Neural progenitor cell (in vitro differentiated cells): ENCODE results near the gene ZBTB20.

Experiments
- EZH2 ChIP-seq: fragments of 200-600 bp; sonication (generic); IDR thresholded peaks from 2 replicates; pipeline ENCODE4 v1.6.1; 2017; ENCODE audit warnings: antibody characterized with exemption, mild to moderate bottlenecking, moderate library complexity
- EZH2phosphoT487 ChIP-seq: fragments of 200-600 bp; sonication (generic); IDR thresholded peaks from 2 replicates; pipeline ENCODE4 v1.6.1; 2017; ENCODE audit warnings: antibody characterized with exemption
- TF ChIP-seq, protein P1 (sequence below): fragments of 200-600 bp; sonication (generic); IDR thresholded peaks from 2 replicates; pipeline ENCODE4 v1.5.1; 2017; ENCODE audit warnings: antibody characterized with exemption, mild to moderate bottlenecking

- TF ChIP-seq EZH2: no peak
- TF ChIP-seq, protein P1, sequence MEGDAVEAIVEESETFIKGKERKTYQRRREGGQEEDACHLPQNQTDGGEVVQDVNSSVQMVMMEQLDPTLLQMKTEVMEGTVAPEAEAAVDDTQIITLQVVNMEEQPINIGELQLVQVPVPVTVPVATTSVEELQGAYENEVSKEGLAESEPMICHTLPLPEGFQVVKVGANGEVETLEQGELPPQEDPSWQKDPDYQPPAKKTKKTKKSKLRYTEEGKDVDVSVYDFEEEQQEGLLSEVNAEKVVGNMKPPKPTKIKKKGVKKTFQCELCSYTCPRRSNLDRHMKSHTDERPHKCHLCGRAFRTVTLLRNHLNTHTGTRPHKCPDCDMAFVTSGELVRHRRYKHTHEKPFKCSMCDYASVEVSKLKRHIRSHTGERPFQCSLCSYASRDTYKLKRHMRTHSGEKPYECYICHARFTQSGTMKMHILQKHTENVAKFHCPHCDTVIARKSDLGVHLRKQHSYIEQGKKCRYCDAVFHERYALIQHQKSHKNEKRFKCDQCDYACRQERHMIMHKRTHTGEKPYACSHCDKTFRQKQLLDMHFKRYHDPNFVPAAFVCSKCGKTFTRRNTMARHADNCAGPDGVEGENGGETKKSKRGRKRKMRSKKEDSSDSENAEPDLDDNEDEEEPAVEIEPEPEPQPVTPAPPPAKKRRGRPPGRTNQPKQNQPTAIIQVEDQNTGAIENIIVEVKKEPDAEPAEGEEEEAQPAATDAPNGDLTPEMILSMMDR: no peak
- TF ChIP-seq EZH2phosphoT487: no peak
These were observed 817.3 kb downstream of the ZBTB20 start for GRCh38 chr3:114329823-114330222.
